HepG2 (cell line): ENCODE measurements around the gene SYNE1. TPM values are rescaled to one million over a fixed set of nuclear protein-coding genes. Genes with fewer than 3 reads are reported as not detected.

Source experiments
- ATAC-seq: fragments of 200-7000 bp; cut with Tn5 transposase; 3 replicates; pipeline ENCODE4 v1.9.1; 2020; ENCODE audit warnings: mild to moderate bottlenecking, moderate library complexity
- BruUV-seq: library from RNA; stranded (reverse); fragments of 400-500 nt; replicated peaks from 2 replicates; lab custom pipeline; 2021; lab: Mats Ljungman, UMichigan
- CTCF ChIA-PET: fragments of 300-600 bp; formaldehyde crosslinking; extraction: SDS; loops from one replicate; lab custom pipeline; 2021; ENCODE audit warnings: low total read pairs, inconsistent platforms, low intra/inter-chr PET ratio; lab: Yijun Ruan, JAX
- POLR2A ChIA-PET: fragments of 350-600 bp; sonication (Branson Sonifier 250); formaldehyde crosslinking; loops from one replicate; lab custom pipeline; 2020; ENCODE audit warnings: antibody characterized with exemption, inconsistent platforms; lab: Yijun Ruan, JAX
- DNase-seq: peaks from one replicate; pipeline ENCODE4 v3.0.0-alpha.2; 2015; ENCODE audit warnings: low spot score
- FAIRE-seq: peaks from 3 replicates; lab custom pipeline; 2011; peaks lifted over from hg19 to GRCh38; lab: Jason Lieb, UNC
- H2AFZ ChIP-seq: one replicate; pipeline ENCODE4 v1.6.1; 2011; ENCODE audit warnings: low read length, inconsistent platforms
- H3K27ac ChIP-seq: fragments of 300-600 bp; 3 replicates; pipeline ENCODE4 v1.8.0; 2011; ENCODE audit warnings: mixed run types, mild to moderate bottlenecking, mixed read lengths, low read length, inconsistent platforms; ENCODE audit not compliant: insufficient read depth; ENCODE audit errors: extremely low read length
- H3K27me3 ChIP-seq, 2 experiments: fragments of 200-600 bp in 1 of 2; 2 replicates in 1 of 2; 3 replicates in 1 of 2; pipeline versions ENCODE4 v1.6.0 to v1.8.0; 2011; ENCODE audit warnings: low read length in 2 of 2, mild to moderate bottlenecking in 2 of 2, moderate library complexity in 2 of 2, inconsistent platforms in 1 of 2; ENCODE audit not compliant: insufficient read depth in 2 of 2, control insufficient read depth in 1 of 2
- H3K36me3 ChIP-seq, 2 experiments: fragments of 200-600 bp in 1 of 2; replicated peaks in 1 of 2; 2 replicates in 1 of 2; 3 replicates in 1 of 2; pipeline versions ENCODE4 v1.5.1 to v1.8.0; 2011; ENCODE audit warnings: low read length in 2 of 2, inconsistent platforms in 1 of 2; ENCODE audit not compliant: insufficient read depth in 2 of 2, control insufficient read depth in 1 of 2
- H3K4me1 ChIP-seq: 2 replicates; pipeline ENCODE4 v1.5.1; 2012; ENCODE audit warnings: low read length, inconsistent platforms; ENCODE audit not compliant: insufficient read depth
- H3K4me2 ChIP-seq: 2 replicates; pipeline ENCODE4 v1.6.0; 2011; ENCODE audit warnings: low read depth, low read length, inconsistent platforms
- H3K4me3 ChIP-seq, 3 experiments: fragments of 200-600 bp in 1 of 3; sonication (generic), shearing (Covaris generic) in 1 of 3; replicated peaks in 1 of 3; 2 replicates each; pipeline ENCODE4 v1.5.1; 2011 to 2016; ENCODE audit warnings: low read length in 3 of 3, inconsistent platforms in 2 of 3, low read depth in 2 of 3, mild to moderate bottlenecking in 2 of 3, control low read depth in 1 of 3, mixed read lengths in 1 of 3; ENCODE audit not compliant: insufficient read depth in 1 of 3
- H3K79me2 ChIP-seq: one replicate; pipeline ENCODE4 v1.6.1; 2011; ENCODE audit warnings: low read length, inconsistent platforms; ENCODE audit not compliant: insufficient read depth
- H3K9ac ChIP-seq: 2 replicates; pipeline ENCODE4 v1.6.0; 2011; ENCODE audit warnings: mild to moderate bottlenecking, low read depth, low read length, inconsistent platforms; ENCODE audit not compliant: insufficient read depth
- H3K9me3 ChIP-seq: 2 replicates; pipeline ENCODE4 v1.5.1; 2012; ENCODE audit warnings: mild to moderate bottlenecking, low read length
- H4K20me1 ChIP-seq: 2 replicates; pipeline ENCODE4 v1.6.0; 2011; ENCODE audit warnings: inconsistent platforms, mild to moderate bottlenecking, low read length, moderate library complexity; ENCODE audit not compliant: insufficient read depth
- FOXP1 ChIP-seq, 2 experiments: fragments of 450-650 bp in 1 of 2; IDR thresholded peaks; 2 replicates each; pipeline ENCODE4 v1.6.1; 2017 to 2018; ENCODE audit warnings: antibody characterized with exemption in 1 of 2
- ZNF589 ChIP-seq: sonication (generic); formaldehyde crosslinking; conservative IDR thresholded peaks from 2 replicates; pipeline ENCODE4 v1.8.0; 2022; ENCODE audit warnings: mild to moderate bottlenecking, moderate library complexity, missing genetic modification reagents
- WGBS: methylation state at CpG from one replicate; pipeline ENCODE4 v1.1.6; 2017; ENCODE audit warnings: low lambda C conversion rate; 5-methylcytosine and 5-hydroxymethylcytosine counted together
- in situ Hi-C: cut with HindIII; loops from 2 replicates; pipeline ENCODE4 v1.10.0; 2017; ENCODE audit warnings: low pct_unique_long_range_greater_than_20kb; ENCODE audit not compliant: extremely low pct_ligation_motif_present
- intact Hi-C: fragments of 100-400 bp; cut with micrococcal nuclease; formaldehyde crosslinking; loops from one replicate; pipeline ENCODE4 v1.10.0; 2022; ENCODE audit not compliant: unreplicated experiment
- polyA plus RNA-seq, 8 experiments: library from polyadenylated mRNA; depleted of rRNA in 3 of 8; stranded (reverse) in 7 of 8; unstranded in 1 of 8; fragments of >200 nt; fragmentation: Illumina TruSeq in 4 of 8; extraction: Trizol in 4 of 8; gene quantifications; 2 replicates each; pipeline versions ENCODE4 v1.2.1 to v1.2.3, GENCODE V29; 2011 to 2016; ENCODE audit warnings: low read depth in 4 of 8, missing spikeins in 1 of 8, mixed read lengths in 1 of 8; ENCODE audit not compliant: insufficient read depth in 1 of 8
- total RNA-seq, 5 experiments: library from RNA; depleted of rRNA; stranded (reverse); fragments of >200 nt; fragmentation: Illumina TruSeq; extraction: Trizol; gene quantifications; 2 replicates each; pipeline ENCODE4 v1.2.3, GENCODE V29; 2016; ENCODE audit warnings: low read depth in 1 of 5
- TF ChIP-seq, protein P1 (sequence below): sonication (generic); formaldehyde crosslinking; IDR thresholded peaks from 2 replicates; pipeline ENCODE4 v1.5.1; 2020; ENCODE audit warnings: mild to moderate bottlenecking, moderate library complexity, missing genetic modification reagents

Gene SYNE1
- total and polyA plus RNA-seq, 2 of the 13 experiments (the other 11 are each of a cell fraction or from before 2014, with no cell fraction given): 5.5 to 15.9 TPM

DNA sequence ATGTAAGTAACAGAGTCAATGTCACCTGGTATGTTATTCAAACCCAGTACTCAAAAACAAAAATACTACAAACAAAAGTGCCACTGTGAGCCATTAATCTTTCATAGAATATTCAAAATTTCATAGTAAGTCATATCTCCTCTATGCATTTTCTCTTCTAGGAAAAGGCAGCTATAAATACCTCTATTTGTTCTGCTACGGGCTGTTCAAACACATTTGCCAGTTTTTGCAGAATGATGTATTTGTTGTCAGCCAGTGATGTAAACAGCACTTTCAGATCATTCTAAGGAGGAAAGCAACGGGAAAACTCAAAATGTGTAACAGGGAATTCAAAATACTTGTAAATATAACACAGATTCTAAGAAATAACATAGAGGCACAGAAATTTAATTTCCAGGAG is 388.2 kb downstream of the SYNE1 start:
- 45% methylated on average over 2 of the region's 2 CpGs for WGBS
- BruUV-seq: no TSS peak

GRCh38 chr6:152246554-152247337 is 390.4 kb downstream of the SYNE1 start:
- DNase-seq: no peak
- no TSS peak for BruUV-seq
- no peak overlapping the region for H3K9ac ChIP-seq
- H3K4me3 ChIP-seq: no peak overlapping the region
- H3K79me2 ChIP-seq: no peaks in the 10 kb centered on the region
- no peak for ATAC-seq
- no peaks in the 10 kb centered on the region for H3K9me3 ChIP-seq
- intact Hi-C loops (no loop called here), in situ Hi-C loops (no loop called here)
- ChIA-PET POLR2A (no interaction called here), CTCF (no interaction called here)
- H4K20me1 ChIP-seq: no peaks in the 10 kb centered on the region
- H3K4me1 ChIP-seq: peaks cover 8% of the 10 kb centered on the region
- no peak overlapping the region for H3K4me2 ChIP-seq
- no peak overlapping the region for H2AFZ ChIP-seq
- 75% methylated on average over 4 of the region's 4 CpGs for WGBS
- no peak overlapping the region for H3K27ac ChIP-seq
- no peaks in the 10 kb centered on the region for H3K27me3 ChIP-seq
- no peaks in the 10 kb centered on the region for H3K36me3 ChIP-seq
- TF ChIP-seq, protein P1, sequence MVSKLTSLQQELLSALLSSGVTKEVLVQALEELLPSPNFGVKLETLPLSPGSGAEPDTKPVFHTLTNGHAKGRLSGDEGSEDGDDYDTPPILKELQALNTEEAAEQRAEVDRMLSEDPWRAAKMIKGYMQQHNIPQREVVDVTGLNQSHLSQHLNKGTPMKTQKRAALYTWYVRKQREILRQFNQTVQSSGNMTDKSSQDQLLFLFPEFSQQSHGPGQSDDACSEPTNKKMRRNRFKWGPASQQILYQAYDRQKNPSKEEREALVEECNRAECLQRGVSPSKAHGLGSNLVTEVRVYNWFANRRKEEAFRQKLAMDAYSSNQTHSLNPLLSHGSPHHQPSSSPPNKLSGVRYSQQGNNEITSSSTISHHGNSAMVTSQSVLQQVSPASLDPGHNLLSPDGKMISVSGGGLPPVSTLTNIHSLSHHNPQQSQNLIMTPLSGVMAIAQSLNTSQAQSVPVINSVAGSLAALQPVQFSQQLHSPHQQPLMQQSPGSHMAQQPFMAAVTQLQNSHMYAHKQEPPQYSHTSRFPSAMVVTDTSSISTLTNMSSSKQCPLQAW: no peak
- FAIRE-seq: no peak

More for the DNA sequence above, 388.2 kb downstream of the SYNE1 start:
- DNase-seq: no peak
- no peak overlapping the region for H3K4me2 ChIP-seq
- TF ChIP-seq FOXP1 (IDR thresholded peaks at IDR 0.05) (no peak), FOXP1 (CRISPR knock-in tag; IDR thresholded peaks at IDR 0.05) (0 out of 2 replicates have a peak, but pooled peaks have one; percentile 6), ZNF589 (no peak)
- peaks cover 9% of the 10 kb centered on the region for H3K4me1 ChIP-seq
- in situ Hi-C loops: no loop called here
- ChIA-PET CTCF (no interaction called here), POLR2A (no interaction called here)
- no peaks in the 10 kb centered on the region for H3K79me2 ChIP-seq
- H4K20me1 ChIP-seq: no peaks in the 10 kb centered on the region
- H3K4me3 ChIP-seq: no peak overlapping the region
- ATAC-seq: no peak
- no peaks in the 10 kb centered on the region for H3K9me3 ChIP-seq
- no peaks in the 10 kb centered on the region for H3K27me3 ChIP-seq
- H2AFZ ChIP-seq: no peak overlapping the region
- no peak for FAIRE-seq
- no peak overlapping the region for H3K9ac ChIP-seq
- intact Hi-C loops: no loop called here
- H3K27ac ChIP-seq: no peak overlapping the region
- H3K36me3 ChIP-seq: no peaks in the 10 kb centered on the region
